HL-60/S4 (cell line): ENCODE measurements around the gene GBX1.

Experiments
- in situ Hi-C: fragments of 300-500 bp; cut with MboI; formaldehyde crosslinking; loops from 2 replicates; pipeline ENCODE4 v1.14.3; 2022; ENCODE audit warnings: low sequenced_read_pairs

The GBX1 gene

DNA sequence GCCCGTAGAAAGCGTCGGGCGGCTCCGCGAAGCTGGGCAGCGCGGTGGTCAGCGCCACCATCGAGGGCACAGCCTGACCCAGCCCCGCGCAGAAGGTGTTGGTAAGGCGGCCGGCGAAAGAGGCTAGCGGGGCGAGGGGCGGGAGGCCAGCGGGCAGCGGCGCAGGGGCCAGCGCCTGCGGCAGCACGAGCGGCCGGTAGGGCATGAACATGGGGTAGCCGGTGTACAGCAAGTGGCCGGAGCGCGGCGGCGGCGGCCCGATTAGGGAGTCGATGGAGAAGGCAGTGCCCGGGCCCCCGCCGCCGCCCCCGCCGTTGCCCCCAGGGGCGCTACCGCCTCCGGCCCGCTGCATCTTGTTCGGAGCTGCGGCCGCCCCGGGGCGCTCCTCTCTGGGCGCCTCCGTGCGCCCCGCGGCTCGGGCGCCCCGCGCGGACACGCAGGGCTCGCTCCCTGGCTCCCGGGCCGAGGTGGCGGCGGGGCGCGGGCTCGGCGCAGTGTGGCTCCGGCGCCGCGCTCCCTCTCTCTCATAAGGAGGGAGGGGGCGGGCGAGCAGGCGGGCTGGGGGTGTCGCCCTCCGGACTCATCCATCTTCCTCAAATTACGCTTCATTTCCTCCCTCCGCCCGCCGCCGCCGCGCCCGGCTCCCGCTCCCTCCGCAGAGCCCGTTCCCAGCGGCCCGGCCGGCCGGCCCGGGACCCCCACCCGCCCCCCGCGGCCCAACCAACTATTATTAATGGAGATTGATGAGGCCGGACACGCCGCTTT is at the start of gene GBX1:
GBX1 (minus strand) TSS at position 498 of the 765 bp plus-strand sequence; CDS start at position 352, 146 bp downstream.
- in situ Hi-C loops = no loop called here

DNA sequence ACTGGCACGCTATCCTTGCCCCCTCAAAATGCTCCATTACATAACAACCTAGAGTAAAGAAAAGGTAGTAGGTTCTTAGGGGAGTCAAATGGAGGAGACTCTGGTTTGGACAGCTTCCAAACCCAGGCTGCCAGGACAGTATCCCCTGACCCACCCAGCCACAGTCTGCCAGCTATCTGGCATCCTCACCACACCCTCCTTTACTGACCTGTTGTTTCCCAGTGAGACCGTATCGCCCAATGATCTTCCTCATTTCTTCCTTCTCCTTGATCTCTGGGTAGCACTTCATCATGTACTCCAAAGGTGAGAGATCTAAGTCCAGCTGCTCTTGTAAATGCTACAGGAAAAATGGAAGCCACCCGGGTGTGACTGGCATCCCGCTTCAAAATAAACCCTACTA is 47.9 kb upstream of the GBX1 start:
- in situ Hi-C loops = no loop called here

DNA sequence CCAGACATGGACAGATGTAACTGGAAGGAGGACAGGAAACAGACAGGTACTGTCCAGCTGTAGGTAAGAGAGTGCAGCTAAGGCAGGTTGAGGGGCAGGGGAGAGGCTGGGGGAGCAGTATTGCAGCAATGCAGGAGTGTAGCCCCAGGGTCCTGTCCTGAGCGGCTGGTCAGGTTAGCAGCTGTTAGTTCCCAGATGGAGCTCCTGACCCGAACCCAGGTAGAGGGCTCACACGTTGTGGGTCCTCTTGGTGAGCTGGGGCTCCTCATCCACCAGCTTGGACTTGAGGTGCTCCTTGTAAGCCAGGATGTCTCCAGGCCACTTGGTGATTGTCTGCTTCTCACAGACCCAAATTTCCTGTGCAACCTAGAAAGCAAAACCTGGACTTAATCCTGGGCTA is 46.3 kb upstream of the GBX1 start:
- in situ Hi-C loops = no loop called here

DNA sequence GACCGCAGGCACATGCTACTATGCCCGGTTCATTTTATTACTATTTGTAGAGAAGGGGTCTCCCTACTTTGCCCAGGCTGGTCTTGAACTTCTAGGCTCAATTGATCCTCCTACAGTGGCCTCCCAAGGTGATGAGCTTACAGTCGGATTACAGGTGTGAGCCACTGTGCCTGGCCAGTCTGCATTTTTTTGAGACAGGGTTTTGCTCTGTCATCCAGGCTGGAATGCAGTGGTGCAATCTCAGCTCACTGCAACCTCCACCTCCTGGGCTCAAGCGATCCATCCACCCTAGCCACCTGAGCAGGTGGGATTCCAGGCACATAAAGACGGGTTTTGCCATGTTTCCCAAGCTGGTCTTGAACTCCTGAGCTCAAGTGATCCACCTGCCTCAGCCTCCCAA is 45.1 kb upstream of the GBX1 start:
- in situ Hi-C loops = no loop called here

DNA sequence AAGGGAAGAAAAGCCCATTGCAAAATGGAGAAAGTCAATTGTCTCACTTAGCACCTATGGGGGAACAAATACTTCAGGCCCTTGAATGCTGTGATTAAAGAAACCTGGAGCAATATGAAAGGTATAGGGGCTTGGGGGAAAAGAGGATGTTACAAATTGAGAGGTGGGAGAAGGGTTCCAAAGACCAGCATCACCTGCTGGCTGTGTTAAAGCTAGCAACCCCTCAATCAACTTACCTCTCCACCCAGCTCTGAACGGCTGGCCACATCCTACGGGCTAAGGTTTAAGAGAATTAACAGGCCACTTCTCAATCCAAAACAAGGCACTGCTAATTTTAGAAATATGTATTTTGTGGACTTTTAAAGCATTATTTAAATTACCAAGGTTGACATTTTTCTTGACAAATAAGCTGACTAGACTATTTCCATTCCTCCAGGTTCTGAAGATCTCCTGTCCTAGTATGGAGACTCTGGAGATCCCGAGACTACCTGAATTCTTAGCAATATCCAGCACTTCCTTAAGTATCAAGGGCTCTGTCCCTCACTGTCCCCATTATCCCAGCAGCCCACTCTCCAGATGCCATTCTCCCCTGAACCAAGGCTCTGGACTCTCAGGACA is 43.8 kb upstream of the GBX1 start:
- in situ Hi-C loops = no loop called here

DNA sequence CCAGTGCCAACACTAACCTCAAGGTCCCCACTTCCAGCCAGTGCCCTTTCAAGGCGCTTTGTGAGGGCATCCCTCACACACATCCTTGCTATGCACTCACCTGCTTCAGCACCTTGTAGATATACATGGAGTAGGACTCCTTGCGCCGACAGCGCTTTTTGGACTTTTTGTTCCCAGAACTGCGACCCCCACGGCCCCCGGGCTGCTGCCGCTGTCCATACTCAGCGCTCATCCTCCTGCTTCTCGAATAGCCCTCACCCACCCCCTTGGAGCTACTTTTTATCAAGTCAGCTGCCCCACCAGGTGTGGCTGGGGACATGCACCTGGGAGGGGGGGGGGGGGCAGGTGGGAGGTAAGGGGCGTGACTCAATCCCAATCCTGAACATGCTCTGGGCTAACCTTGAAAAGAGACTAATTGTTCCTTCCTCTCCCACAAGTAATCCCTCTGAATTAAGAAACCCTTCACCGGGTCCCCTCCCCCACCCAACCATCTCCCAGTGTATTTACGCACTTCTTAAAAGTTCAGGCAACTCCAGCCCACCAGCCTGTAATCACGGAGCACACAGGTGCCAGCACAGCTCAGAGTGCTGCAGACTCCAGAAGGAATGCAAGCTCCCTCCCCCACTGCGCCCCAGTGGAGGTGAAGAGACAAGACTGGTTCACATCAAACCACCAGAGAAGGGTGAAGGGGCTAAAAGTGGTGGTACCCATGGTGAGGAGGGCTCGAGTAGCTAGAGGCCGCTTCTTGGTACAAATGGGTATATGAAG is 42.8 kb upstream of the GBX1 start, which contains the start of gene H2BK1:
H2BK1 (minus strand) TSS at position 402 of the 768 bp plus-strand sequence; CDS start at position 232, 170 bp downstream.
- in situ Hi-C loops = no loop called here

DNA sequence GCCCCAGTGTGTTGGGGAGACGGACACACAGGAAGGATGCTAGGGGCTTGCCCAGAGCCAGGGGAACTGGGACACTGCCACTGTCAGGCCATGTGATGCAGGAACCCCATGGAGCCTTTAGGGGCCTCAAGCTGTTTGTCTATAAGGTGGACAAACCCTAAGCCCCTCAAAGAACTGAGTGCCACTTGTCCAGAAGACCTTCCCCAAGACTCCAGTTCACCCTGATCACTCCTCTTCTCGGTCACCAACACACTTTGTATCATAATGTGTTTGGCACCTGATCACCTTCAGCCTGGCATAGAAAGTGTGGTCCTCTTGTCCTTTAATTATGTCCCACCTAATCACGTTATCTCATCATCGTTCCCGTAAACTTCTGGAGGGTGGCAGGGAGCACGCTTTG is 42.1 kb upstream of the GBX1 start:
- in situ Hi-C loops = no loop called here

DNA sequence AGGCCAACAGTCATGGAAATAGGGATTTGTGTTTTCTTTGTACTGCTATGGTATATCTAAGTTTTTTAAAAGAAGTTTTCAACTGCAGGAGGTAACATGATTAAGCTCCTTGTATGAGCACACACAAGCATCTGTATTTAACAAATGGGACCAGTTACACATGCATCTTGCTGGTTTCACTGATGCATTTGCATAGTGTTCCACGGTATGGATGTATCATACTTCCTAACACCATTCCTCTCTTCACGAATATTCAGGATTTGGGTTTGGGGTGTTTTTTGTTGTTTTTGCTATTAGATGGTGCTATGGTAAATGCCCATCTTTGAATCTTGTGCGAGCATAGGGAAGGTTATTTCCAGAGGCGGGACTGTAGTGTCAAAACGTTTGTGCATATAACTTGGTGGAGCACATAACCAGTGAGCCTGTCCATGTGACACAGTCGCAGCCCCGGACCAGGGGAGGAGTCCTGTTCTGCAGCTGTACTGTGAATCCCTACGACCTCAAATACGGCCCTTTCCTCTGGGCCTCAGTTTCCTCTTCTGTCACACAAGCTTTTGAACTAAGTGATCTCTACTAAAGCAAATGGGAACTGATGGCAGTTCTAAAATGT is 40.9 kb upstream of the GBX1 start:
- in situ Hi-C loops = no loop called here

DNA sequence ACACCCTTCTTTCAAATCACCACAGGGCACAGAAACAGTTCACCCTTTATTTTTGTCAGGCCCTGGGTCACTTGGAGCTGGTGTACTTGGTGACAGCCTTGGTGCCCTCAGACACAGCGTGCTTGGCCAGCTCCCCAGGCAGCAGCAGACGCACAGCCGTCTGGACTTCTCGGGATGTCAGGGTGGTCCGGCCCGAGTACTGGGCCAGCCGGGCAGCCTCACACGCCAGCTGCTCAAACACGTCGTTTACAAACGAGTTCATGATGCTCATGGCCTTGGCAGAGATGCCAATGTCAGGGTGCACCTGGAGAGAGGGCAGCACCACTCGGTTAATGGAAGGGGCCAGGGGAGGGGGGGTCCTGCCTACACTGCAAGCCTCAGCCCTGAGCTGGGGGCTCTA is 40.3 kb upstream of the GBX1 start:
- in situ Hi-C loops = no loop called here

DNA sequence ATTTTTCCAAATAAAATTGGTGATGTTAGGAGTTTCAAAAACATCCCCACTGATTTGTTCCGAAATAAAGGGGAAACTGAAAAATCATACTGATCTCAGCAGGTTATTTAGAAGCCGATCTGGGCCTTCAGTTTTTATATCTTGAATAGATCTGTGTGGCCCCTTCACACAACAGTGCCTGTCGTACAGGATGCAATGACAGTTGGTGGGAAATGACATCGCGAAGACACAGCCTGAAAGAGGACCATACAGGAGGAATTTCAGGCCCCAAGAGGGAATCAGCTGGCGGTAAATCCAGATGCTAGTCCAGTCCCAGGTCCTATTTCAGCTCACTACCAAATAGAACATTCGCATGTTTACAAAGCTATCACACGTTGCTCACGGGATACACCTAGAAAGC is 39.8 kb upstream of the GBX1 start:
- in situ Hi-C loops = no loop called here

DNA sequence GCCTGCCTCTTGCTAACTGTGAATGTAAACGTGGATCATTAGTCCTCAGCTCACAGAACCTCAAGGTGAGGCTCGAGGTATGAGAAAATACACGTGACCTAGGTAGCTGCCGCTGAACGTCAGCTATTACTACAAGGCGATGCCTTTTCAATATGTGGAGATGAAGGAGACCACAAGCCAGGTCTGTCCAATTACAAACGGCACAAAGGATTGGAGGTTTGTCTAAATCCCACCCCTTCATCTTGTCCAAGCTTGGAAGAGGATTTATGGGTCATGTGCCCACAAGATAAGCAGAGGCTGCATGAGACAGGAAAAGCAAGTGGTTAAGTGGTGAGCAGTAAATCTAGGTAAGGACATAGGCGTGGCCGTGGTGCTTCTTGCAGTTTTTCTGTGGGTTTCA is 39.4 kb upstream of the GBX1 start:
- in situ Hi-C loops = no loop called here

DNA sequence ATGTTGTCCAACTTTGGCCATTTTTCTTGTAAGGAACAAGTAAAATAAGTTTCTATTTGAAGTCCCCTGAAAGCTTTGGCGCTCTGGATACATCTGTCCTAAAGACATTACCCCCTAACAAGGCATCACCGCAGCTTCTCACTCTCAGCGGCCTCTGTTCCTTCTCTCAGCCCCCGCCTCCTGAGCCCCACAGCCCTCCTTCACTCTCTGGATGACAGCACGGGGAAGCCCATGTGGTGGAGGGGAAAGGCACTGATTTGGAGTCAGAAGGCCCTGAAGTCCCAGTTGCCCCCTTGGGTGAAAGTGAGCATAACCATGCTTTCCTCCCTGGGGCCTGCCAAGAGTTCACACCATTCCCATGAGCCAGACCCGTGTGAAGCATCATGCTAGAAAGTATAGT is 38.2 kb upstream of the GBX1 start:
- in situ Hi-C loops = no loop called here

DNA sequence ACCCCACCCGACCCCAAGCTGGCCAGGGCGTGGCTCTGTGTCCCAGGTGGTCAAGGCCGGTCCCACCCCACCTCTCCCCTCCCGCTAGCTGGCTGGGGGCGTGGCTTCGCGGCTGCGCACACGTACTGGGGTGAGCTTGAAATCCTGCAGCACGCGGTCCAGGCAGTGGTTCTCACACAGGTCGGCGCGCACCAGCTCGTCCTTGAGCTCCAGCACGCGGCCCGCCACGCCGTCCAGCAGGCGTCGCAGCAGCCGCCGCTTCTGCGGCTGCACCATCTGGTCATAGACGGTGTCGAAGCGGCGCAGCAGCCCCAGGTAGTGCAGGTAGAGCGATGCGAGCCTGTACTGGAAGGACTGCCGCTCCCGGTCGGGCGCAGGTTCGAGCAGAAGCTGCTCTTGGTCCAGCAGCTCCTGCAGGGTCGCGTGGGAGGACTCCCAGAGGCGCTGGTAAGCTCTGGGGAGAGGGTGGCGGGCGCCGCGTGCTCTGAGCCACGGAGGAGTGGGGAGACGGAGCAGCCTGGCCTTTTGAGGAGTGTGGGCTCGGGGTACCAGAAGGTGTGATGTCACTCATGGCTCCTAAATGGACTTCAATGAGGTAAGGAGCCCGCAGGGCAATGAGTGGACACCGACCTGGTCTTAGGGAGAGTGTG is 37.0 kb upstream of the GBX1 start:
- in situ Hi-C loops = no loop called here

DNA sequence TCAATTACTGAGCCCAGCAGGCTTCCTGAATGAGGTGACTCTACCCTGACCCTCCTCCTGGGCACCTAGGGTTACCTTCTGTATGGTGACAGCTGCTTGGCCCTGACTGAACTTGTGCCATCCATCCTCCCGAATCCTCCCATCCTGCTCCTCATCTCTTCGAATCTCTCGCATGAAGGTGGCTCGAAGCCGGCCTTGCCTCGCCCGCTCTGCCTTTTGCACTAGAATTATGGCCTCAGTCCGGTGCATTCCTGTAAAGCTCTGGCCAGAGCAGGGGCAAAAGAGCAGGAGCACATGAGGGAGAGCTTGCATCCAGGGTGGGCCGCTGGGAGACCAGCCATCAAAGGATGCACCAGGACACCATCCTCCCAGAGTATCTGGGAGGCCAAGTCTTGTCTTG is 35.3 kb upstream of the GBX1 start:
- in situ Hi-C loops = no loop called here

DNA sequence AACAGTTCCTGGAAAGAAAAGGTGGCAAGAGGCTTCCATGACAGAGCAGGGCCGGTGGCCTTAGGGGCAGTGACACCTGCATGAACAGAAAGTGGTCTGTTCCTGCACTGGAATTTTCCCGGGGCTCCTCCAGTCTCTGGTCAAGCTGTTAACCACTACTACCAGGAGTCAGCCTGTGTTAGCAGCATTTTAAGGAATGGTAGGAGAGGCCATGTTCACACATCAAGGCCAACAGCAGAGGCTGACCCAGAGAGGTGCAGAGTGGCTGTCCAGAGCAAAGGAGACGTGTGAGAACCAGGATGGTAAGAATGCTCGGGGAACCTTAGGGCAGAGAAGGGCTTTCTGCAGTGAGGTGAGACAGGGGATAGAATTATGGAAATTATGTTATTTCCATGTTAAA is 34.3 kb upstream of the GBX1 start:
- in situ Hi-C loops = no loop called here

DNA sequence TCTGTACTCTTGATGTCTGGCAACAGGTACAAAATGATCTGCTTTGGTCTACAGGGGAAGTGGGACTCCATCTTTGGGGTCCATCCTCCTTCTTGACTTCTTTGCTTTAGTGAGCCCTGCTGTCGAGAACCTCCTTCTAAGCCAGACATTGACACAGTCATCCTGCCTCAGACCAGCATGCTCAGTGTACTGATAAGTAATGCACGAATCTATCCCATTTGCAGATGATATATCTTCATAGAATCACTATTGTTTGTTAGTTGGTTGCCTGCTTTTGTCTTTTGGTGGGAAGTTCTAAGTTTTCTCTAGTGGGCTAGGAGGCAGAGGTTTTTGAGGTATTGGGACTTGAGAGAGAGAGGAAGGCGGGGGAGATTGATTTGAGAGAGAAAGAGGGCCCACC is 33.9 kb upstream of the GBX1 start:
- in situ Hi-C loops = no loop called here

DNA sequence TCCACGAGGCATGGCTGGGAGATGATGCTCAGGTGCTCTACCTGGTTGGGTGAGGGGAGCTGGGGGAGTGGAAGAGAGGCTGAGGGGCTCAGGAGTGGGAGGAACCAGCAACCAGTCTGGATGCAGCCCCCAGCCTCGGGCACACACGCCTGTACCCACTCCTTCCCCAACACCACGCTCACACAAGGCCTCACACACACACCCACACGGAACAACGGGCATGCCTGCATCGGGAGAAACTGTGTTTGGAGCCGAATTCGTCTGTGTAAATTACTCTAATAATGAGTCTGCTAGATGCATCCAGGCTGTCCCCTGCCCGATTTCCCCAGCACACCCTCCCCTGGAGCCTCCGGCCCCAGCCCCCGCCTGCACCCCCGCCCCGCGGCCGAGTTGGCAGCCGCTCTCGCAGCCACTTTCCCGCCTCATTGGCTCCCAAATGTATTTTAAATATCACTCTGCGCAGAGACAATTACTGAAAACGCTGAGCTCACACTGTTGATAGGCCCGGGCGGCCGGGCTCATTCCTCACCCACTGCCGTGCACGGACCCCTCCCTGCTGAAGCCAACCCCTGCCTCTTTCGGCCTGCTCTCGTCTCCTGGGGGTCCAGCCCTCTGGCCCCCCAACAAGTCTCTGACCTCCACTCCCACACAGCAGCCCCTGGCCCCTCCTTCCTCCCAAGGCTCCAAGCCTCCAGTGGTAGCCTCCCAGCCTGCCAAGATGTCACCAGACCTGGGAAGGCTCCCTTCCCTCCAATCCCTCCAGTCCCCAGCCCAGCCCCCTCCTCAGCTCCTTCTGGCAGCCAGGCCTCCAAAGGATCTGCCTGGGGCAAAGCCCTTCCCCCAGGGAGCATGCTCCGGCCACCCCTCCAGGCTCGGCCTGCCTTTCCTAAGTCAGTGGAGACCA is 31.7 kb upstream of the GBX1 start:
- in situ Hi-C loops = no loop called here

DNA sequence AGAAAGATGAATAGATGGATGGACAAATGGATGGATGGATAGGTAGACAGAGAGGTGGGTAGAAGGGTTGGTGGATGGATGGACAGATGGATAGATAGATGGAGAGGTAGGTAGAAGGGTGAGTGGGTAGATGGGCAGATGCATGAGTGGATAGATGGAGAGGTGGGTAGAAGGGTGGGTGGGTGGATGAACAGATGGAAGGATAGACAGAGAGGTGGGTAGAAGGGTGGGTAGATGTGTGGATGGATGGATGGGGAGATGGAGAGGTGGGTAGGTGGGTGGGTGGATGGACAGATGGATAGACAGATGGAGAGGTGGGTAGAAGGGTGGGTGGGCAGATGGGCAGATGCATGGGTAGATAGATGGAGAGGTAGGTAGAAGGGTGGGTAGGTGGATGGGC is 30.4 kb upstream of the GBX1 start:
- in situ Hi-C loops = no loop called here

DNA sequence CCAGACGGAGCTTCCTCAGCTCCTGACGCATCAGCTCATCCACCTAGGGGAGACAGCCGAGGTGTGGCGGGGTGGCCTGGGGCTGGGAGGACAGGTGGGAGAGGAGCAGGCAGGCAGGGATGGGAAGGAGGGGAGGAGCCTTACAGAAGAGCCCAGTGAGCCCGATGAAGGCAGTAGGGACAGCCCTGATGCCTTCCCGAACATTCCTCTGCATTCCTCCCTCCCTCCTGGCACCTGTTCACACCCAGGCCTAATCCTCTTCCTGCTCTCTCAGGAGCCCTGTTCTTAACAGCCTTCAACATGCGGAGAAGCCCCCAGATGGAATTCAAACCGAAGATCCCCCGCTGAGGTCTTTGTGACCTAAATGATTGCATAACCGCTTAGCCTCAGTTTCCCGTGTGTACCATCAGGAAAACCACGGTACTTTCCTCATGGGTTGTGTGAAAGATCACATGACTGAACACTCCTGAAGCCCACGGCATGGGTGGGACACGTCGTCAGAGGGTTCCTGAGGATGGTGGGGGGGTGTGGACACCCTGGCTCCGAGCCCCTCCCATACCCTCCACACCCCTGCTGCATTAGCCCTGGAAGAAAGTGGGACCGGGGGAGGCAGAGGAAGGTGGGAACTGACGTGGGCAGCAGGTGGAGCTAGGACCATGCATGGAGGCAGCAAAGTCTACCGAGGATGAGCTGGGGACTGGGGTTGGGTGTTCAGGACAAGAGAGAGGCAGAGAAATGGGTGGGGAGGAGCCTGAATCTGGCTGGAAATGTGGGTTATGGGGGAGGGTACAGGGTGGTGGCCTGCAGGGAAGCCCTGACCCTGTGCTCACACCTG is 28.3 kb upstream of the GBX1 start:
- in situ Hi-C loops = no loop called here
